ENCODE data around the gene DUSP1. TPM values are rescaled to one million over a fixed set of nuclear protein-coding genes. Genes with fewer than 3 reads are reported as not detected.

DUSP1 gene
- total and polyA plus RNA-seq, 2 of the 13 experiments (the other 11 are each of a cell fraction or from before 2014, with no cell fraction given), result 27.1 to 55.5 TPM

DNA sequence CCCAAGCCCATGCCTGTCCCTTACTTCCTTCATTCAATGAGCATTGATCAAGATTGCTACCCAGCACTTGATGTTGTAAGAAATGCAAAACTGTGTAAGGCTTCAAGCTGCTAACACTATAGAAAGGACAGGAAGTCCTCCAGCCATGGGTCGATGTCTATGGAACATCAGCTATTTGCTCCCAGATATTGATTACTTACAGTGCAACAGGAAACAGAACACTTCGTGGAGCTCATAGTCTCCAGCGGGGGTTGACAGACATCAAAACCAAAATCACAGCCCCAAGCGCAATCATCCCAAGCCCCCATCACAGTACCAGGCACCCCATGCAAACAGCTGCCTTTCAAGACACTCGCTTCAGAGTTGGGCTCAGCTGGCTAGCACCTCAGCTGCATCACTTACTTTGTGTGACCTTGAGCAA lies 26.8 kb upstream of the DUSP1 start (continued):
- TF ChIP-seq, protein P1, sequence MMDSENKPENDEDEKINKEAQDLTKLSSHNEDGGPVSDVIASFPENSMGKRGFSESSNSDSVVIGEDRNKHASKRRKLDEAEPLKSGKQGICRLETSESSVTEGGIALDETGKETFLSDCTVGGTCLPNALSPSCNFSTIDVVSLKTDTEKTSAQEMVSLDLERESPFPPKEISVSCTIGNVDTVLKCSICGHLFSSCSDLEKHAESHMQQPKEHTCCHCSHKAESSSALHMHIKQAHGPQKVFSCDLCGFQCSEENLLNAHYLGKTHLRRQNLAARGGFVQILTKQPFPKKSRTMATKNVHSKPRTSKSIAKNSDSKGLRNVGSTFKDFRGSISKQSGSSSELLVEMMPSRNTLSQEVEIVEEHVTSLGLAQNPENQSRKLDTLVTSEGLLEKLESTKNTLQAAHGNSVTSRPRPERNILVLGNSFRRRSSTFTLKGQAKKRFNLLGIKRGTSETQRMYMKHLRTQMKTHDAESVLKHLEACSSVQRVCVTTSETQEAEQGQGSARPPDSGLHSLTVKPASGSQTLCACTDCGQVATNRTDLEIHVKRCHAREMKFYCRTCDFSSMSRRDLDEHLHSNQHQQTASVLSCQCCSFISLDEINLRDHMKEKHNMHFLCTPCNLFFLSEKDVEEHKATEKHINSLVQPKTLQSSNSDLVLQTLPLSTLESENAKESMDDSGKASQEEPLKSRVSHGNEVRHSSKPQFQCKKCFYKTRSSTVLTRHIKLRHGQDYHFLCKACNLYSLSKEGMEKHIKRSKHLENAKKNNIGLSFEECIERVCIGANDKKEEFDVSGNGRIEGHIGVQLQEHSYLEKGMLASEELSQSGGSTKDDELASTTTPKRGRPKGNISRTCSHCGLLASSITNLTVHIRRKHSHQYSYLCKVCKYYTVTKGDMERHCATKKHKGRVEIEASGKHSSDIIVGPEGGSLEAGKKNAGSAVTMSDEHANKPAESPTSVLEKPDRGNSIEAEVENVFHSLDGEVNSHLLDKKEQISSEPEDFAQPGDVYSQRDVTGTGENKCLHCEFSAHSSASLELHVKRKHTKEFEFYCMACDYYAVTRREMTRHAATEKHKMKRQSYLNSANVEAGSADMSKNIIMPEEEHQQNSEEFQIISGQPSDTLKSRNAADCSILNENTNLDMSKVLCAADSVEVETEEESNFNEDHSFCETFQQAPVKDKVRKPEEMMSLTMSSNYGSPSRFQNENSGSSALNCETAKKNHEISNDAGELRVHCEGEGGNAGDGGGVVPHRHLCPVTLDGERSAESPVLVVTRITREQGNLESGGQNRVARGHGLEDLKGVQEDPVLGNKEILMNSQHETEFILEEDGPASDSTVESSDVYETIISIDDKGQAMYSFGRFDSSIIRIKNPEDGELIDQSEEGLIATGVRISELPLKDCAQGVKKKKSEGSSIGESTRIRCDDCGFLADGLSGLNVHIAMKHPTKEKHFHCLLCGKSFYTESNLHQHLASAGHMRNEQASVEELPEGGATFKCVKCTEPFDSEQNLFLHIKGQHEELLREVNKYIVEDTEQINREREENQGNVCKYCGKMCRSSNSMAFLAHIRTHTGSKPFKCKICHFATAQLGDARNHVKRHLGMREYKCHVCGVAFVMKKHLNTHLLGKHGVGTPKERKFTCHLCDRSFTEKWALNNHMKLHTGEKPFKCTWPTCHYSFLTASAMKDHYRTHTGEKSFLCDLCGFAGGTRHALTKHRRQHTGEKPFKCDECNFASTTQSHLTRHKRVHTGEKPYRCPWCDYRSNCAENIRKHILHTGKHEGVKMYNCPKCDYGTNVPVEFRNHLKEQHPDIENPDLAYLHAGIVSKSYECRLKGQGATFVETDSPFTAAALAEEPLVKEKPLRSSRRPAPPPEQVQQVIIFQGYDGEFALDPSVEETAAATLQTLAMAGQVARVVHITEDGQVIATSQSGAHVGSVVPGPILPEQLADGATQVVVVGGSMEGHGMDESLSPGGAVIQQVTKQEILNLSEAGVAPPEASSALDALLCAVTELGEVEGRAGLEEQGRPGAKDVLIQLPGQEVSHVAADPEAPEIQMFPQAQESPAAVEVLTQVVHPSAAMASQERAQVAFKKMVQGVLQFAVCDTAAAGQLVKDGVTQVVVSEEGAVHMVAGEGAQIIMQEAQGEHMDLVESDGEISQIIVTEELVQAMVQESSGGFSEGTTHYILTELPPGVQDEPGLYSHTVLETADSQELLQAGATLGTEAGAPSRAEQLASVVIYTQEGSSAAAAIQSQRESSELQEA (CRISPR knock-in tag; IDR thresholded peaks at IDR 0.05; ENCODE audit: not compliant biosample characterization), result no peak
- TF ChIP-seq ELF3 (CRISPR knock-in tag; IDR thresholded peaks at IDR 0.05), result peak; percentile 82
- TF ChIP-seq MEIS1 (CRISPR knock-in tag; IDR thresholded peaks at IDR 0.05; ENCODE audit: borderline replicate concordance), result 0 out of 2 replicates have a peak, but pooled peaks have one; percentile 50
- peak; percentile 82 for TF ChIP-seq HDAC1 (CRISPR knock-in tag; IDR thresholded peaks at IDR 0.05)
- TF ChIP-seq ZNF18 (CRISPR knock-in tag; IDR thresholded peaks at IDR 0.05; ENCODE audit: insufficient replicate concordance), result peak; percentile 54
- peak; percentile 39; the same call in 1 of the 2 replicates for TF ChIP-seq NCOA2 (CRISPR knock-in tag; IDR thresholded peaks at IDR 0.05)
- TF ChIP-seq RORA (CRISPR knock-in tag; IDR thresholded peaks at IDR 0.05), result no peak
- TF ChIP-seq, protein P2, sequence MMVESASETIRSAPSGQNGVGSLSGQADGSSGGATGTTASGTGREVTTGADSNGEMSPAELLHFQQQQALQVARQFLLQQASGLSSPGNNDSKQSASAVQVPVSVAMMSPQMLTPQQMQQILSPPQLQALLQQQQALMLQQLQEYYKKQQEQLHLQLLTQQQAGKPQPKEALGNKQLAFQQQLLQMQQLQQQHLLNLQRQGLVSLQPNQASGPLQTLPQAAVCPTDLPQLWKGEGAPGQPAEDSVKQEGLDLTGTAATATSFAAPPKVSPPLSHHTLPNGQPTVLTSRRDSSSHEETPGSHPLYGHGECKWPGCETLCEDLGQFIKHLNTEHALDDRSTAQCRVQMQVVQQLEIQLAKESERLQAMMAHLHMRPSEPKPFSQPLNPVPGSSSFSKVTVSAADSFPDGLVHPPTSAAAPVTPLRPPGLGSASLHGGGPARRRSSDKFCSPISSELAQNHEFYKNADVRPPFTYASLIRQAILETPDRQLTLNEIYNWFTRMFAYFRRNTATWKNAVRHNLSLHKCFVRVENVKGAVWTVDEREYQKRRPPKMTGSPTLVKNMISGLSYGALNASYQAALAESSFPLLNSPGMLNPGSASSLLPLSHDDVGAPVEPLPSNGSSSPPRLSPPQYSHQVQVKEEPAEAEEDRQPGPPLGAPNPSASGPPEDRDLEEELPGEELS (CRISPR knock-in tag; IDR thresholded peaks at IDR 0.05), result peak; percentile 54
- no peak for TF ChIP-seq ZNF44 (CRISPR knock-in tag; IDR thresholded peaks at IDR 0.05)
- no peak for TF ChIP-seq ZNF101 (CRISPR knock-in tag; IDR thresholded peaks at IDR 0.05; ENCODE audit: borderline replicate concordance, low read depth)
- TF ChIP-seq ZNF713 (CRISPR knock-in tag; IDR thresholded peaks at IDR 0.05), result no peak
- no peak for TF ChIP-seq HNRNPH1 (optimal IDR thresholded peaks at IDR 0.05; ENCODE audit: low read depth, low read length)
- no peak for TF ChIP-seq ZNF543 (CRISPR knock-in tag; IDR thresholded peaks at IDR 0.05)
- peak; percentile 50; the same call in 1 of the 2 replicates for TF ChIP-seq HDAC2 (CRISPR knock-in tag; IDR thresholded peaks at IDR 0.05)
- no peak for TF ChIP-seq ATAD3A (CRISPR knock-in tag; IDR thresholded peaks at IDR 0.05)
- TF ChIP-seq FOXK2 (IDR thresholded peaks at IDR 0.05), result no peak
- peak; percentile 99 for TF ChIP-seq ETV5 (CRISPR knock-in tag; IDR thresholded peaks at IDR 0.05; ENCODE audit: borderline replicate concordance)
- TF ChIP-seq SALL1 (CRISPR knock-in tag; IDR thresholded peaks at IDR 0.05), result peak; percentile 82
- no peak for TF ChIP-seq ZNF260 (CRISPR knock-in tag; IDR thresholded peaks at IDR 0.05; ENCODE audit: borderline replicate concordance, low read depth)
- TF ChIP-seq ETV6 (CRISPR knock-in tag; conservative IDR thresholded peaks at IDR 0.05), result no peak
